ENCODE measurements around the gene EEPD1.
"Not testable (repeated sequence)": the region's sequence is repeated elsewhere in the genome, so short reads cannot be mapped to it uniquely, and the experiment has no call there.

EEPD1 gene

DNA sequence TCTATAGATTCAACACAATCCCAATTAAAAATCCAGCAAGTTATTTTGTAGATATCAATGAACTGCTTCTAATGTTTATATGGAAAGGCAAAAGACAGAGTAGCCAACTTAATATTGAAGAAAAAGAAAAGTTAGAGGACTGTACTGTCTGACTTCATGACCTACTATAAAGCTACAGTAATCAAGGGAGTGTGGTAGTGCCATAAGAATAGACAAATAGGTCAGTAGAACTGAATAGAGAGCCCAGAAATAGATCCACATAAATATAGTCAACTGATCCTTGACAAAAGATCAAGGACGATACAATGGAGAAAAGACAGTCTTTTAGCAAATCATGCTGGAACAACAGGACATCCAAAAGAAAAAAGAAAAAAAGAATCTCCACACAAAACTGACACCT, 7.4 kb upstream of the EEPD1 start:
- DNase-seq (ENCODE audit: low spot score) = no peak
- TF ChIP-seq, protein P1, sequence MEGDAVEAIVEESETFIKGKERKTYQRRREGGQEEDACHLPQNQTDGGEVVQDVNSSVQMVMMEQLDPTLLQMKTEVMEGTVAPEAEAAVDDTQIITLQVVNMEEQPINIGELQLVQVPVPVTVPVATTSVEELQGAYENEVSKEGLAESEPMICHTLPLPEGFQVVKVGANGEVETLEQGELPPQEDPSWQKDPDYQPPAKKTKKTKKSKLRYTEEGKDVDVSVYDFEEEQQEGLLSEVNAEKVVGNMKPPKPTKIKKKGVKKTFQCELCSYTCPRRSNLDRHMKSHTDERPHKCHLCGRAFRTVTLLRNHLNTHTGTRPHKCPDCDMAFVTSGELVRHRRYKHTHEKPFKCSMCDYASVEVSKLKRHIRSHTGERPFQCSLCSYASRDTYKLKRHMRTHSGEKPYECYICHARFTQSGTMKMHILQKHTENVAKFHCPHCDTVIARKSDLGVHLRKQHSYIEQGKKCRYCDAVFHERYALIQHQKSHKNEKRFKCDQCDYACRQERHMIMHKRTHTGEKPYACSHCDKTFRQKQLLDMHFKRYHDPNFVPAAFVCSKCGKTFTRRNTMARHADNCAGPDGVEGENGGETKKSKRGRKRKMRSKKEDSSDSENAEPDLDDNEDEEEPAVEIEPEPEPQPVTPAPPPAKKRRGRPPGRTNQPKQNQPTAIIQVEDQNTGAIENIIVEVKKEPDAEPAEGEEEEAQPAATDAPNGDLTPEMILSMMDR (IDR thresholded peaks at IDR 0.05; ENCODE audit: extremely low read depth, missing control alignments) = no peak

DNA sequence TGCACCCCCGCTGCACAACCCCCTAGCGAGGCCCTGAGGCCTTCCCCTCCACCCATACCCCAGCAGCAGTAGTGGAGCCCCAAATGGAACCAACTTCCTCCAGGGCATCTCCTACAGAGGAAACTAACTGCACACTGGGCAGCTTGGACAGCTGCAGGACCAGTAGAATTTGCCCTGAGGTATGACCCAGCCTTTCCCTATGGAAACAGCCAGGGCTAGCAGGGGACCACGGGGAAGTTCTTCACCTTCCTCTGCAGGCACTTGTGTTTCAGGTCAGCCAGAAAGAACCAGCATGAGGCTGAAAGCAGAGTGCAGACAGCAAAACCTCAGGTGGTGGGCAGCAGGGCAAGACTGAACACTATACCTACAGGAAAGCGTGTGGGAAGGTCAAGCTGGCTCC, 5.7 kb upstream of the EEPD1 start:
- TF ChIP-seq, protein P1 (IDR thresholded peaks at IDR 0.05; ENCODE audit: extremely low read depth, missing control alignments) = no peak

DNA sequence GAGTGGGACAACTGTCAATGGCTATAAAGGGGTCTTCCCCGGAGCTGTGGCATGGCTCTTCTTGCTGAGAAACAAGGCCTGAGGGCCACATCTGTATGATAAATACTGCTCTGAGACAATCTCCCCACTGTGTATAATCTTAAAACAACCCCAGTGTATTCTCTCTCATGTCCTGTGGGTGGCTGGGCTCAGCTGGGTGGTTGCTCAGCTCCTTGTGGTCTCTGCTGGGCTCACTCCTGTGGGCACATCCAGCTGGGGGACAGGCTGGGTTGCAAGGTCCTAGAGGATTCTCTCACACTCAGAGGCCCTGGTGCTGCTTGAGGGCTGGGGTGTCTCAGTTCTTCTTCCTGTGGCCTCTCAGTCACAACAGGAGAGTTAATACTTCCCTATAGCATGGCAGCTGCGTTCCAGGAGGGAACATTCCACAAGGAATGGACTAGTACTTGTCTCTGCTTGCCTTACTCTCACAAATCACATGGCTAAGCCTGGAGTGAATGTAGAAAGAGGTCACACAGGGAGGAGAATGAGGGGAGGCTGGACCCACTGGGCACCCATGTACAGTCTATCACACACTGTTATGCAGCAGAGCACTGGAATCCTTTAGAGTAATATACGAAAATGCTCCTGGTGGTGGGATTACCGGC, 4.5 kb upstream of the EEPD1 start:
- TF ChIP-seq, protein P1 (IDR thresholded peaks at IDR 0.05; ENCODE audit: extremely low read depth, missing control alignments) = no peak
- no peak for DNase-seq (ENCODE audit: low spot score)

More for the DNA sequence above, 5.7 kb upstream of the EEPD1 start:
- DNase-seq (ENCODE audit: low spot score) = no peak

DNA sequence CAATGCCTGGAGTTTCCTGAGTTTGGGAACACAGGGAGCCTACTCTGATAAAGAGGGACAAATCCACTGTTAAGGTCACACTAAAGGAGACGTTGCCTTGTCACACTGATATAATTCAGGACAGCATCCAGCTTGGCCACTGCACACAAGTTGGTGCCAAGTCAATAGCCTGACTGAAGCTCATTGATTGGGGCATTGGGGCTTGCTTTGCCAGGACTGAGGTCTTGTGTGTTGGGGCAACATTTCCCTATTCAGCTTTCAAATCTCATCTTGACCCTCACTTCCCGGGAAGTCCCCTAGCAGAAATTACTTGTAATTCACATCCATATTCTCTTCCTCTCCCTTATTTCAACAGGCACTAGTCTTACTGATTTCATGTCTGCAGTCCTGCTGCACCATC, 3.8 kb upstream of the EEPD1 start:
- DNase-seq (ENCODE audit: low spot score) = not testable (repeated sequence)

DNA sequence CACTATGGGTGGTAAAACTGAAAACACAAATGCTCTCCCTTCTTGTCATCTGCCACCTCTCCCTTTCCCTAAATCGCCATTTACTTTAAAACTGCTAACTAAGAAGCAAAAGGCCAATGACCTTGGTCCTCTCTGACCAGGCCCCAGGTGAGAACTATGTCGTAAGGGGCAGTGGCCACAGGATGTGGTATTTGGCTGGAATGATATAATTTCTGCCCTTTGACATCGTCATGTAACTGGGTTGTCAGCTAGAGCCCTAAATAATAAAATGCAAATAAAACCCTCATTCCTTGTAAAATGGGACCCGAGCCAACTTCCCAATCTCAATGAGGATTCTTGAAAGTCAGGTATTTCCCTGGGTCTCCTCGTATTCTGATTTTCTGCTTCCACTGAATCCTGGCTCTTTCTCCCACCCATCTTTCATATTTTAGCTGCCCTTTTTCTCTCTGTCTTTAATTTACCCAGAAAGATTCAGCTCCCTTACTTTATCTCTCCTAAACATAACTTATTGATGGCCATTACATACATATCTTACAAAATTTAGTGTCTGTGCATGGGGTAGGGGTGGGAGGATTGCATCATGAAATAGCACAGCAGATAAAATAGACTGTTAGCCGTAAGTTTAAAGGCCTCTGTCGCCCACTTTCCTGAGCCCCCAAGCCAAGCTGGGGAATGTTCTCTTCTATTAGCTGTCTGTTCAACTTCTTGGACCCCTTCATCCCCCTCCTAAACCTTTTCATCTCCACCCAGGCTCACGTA, 3.2 kb upstream of the EEPD1 start:
- DNase-seq (ENCODE audit: low spot score) = no peak
- TF ChIP-seq, protein P1 (IDR thresholded peaks at IDR 0.05; ENCODE audit: extremely low read depth, missing control alignments) = no peak

DNA sequence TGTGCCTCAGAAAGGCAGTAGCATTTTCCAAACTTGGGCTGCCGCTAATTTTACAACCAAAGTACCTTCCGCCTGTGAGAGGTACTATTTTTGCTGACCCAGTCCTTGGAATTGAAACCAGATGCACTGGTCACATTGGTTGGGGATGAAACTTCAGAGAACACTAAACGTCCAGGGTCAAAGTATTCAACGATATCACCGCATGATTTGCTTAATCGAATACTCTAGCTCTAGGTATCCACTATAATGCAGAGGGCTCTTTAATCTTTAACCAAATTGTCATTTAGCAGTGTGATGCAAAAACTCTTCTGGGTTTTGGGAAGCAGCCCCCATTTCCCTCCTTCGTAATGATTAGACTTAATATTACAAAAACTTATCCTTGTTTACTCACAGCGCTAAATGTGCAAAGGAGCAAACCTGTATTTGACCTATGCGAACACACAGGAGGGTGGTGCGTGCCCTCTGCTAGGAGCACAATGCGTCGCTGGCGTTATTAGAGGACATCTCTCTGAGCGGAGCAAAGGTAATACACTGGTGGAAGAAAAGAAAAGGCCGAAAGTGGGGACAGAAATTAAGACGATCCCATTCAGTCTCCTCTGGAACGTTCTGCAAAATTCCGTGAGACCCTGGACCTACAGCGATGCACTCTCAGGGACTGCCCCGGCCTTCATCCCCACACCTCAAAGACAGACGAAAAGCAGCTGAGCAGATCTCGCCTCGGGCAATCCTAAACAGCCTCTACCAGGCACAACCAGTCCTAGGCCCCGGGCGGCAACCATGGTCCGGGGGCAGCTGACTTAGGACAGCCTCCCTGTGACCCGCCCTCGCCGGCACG, 916 bp upstream of the EEPD1 start:
- TF ChIP-seq, protein P1 (IDR thresholded peaks at IDR 0.05; ENCODE audit: extremely low read depth, missing control alignments) = no peak
- no peak for DNase-seq (ENCODE audit: low spot score)

DNA sequence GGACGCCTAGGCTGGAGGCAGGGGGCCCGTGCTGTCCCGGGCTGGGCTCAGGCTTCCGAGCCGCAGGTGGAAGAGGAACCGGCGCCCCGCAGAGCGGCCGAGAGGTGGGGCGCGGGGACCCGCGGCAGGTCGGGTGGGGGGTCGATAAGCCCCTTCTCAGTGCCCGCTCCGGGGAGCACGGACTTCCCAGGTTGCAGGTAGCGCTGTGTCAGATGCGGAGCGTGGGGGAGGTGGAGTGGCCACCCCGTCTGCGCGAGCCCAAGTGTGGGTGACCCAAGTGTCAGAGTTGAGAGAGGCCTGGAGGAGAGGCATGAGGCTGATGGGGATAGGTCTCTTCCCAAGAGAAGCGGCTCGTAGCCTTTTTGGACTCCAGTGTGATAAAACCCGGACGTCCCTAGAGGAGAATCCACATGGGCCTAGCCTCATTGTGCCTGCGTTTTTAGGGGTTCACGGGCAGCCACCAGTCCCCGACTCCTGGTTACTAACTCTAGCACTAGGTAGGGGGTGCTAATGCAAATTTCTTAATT, 580 bp downstream of the EEPD1 start:
- peak; percentile 18 for DNase-seq (ENCODE audit: low spot score)
- TF ChIP-seq, protein P1 (IDR thresholded peaks at IDR 0.05; ENCODE audit: extremely low read depth, missing control alignments) = no peak
